Superior temporal gyrus (tissue), 1 donor: ENCODE measurements around the gene FAM20C.

Source experiments
- DNase-seq: peaks from one replicate; pipeline ENCODE4 v3.0.0-alpha.2; 2016; ENCODE audit errors: extremely low spot score

Gene FAM20C

GRCh38 chr7:159370-160270 is 32.8 kb upstream of the FAM20C start:
- no peak for DNase-seq

- DNase-seq = no peak
These were observed 31.2 kb upstream of the FAM20C start for GRCh38 chr7:160958-161725.

DNA sequence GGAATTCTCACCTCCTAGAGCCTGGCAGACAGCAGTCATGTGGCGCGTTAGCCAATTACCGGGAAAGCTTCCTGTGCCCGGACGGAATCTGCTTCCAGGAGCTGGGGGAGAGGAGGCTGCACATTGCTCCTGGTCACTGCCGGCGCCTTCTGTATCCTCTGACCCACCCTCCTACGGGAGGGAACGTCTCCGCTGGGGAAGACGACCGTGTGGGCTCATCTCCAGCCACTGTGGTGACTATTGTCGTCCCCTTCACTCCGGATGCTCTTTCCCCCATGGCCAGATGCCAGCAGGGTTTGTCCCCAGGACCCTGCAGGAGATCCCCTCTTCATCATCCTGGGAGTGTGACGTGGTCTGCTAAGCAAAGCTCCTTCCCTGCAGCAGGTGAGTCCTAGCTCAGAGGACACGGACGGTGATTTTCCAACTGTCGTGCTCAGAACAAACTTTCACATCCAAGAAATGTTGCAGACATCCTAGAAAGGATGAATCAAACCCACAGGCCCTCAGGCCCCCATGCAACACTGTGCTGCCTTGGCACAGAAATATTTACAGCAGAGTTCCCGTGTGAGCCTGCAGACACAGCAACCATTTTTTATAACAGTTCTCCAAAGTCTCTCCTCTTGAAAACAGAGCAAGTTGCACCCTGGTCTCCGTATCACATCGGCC is 29.6 kb upstream of the FAM20C start:
- DNase-seq = no peak

GRCh38 chr7:163298-163695 is 29.1 kb upstream of the FAM20C start:
- DNase-seq = no peak

GRCh38 chr7:163971-164881 is 28.1 kb upstream of the FAM20C start:
- no peak for DNase-seq

- no peak for DNase-seq
These were observed 27.3 kb upstream of the FAM20C start for GRCh38 chr7:164882-165660.

DNA sequence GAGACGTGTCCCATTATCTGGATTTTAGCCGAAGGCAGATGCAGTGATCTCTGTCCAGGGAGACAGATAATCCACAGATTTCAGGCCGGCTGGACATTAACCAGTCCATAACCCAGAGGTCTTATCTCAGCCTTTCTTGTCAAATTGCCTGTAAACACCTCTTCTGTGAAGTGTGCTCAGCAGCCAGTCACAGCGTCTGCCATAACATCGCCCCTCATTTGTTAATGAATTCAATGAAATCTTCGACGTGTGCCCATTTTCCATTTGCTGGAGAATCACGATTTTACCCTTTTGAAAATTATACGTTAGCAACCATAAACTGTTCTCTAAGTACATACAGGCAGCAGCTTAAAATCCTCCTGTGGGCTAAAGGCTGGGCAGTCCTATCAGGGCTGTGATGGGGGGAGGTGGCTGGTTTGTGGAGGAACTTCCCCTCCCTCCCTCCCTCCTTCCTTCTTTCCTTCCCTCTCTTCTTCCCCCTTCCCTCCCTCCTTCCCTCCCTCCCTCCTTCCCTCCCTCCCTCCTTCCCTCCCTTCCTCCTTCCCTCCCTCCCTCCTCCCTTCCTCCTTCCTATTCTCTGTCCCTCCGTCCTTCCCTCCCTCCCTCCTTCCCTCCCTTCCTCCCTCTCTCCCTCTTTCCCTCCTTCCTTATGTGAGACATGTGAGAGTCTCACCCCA is 26.6 kb upstream of the FAM20C start:
- no peak for DNase-seq

DNA sequence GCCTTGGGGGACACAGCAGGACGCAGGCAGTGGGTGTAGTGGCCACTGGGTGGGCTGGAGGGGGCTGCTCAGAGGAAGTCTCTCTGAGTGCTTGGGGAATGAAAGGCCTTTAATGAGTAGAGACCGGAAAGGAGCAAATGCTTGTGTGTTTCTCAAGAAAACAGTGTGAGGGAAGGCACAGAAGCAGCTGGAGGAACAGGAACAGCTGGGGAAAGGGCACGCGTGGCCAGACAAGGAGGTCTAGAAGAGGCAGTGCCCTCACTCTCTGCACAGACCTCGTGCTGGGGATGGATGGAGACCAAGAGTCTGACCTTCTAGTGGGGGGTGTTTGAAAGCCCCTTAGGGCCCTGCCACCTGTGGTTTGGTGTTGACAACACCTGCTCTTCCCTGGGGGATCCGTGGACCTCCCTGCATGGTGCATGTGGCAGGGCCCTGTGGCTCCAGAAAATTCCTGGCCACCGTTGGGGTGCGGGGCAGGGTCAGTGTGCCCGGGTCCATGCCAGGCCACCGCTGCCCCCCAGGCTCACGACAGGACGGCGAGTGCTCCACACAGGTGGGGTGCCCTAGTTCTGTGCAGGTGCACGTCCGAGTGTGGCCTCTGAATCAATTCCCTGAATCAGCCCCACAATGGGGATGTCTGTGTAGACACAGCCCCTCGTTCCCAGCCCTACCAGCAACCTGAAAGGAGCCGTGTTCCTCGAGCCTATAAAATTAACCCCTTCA is 25.9 kb upstream of the FAM20C start:
- DNase-seq = no peak

GRCh38 chr7:167090-167855 is 25.1 kb upstream of the FAM20C start:
- no peak for DNase-seq

DNA sequence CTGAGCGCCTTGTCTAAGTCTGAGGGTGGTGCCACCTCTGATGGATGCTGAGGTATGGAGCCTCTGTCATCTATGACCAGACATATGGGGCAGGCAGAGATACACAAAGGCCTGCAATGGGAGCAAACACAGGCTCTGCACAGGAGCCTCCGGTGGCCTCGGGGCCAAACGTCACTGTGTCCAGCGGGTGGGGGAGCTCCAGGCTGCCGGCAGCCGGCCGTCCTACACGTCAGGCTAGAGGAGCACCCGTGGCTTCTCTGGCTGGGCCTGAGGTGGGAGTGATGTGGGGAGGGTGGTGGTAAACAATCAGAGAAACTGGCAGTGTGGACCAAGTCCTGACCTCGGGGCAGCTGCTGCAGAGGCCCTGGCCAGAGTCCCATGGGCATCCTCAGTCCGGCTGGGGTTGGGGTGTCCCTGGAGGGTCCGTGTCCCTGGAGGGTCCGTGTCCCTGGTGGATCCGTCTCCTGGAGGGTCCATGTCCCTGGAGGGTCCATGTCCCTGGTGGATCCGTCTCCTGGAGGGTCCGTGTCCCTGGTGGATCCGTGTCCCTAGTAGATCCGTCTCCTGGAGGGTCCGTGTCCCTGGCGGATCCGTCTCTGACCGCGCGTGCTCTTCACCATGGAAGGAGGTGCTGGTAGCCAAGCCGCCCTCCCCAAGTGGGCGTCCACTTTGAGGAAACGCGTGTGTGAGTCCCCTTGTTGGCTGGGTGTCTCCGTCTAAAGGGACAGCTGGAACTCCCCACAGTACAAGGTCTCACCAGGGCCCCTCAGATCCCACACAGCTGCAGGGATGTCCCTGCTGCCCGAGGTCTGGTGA is 24.2 kb upstream of the FAM20C start:
- DNase-seq = no peak

DNA sequence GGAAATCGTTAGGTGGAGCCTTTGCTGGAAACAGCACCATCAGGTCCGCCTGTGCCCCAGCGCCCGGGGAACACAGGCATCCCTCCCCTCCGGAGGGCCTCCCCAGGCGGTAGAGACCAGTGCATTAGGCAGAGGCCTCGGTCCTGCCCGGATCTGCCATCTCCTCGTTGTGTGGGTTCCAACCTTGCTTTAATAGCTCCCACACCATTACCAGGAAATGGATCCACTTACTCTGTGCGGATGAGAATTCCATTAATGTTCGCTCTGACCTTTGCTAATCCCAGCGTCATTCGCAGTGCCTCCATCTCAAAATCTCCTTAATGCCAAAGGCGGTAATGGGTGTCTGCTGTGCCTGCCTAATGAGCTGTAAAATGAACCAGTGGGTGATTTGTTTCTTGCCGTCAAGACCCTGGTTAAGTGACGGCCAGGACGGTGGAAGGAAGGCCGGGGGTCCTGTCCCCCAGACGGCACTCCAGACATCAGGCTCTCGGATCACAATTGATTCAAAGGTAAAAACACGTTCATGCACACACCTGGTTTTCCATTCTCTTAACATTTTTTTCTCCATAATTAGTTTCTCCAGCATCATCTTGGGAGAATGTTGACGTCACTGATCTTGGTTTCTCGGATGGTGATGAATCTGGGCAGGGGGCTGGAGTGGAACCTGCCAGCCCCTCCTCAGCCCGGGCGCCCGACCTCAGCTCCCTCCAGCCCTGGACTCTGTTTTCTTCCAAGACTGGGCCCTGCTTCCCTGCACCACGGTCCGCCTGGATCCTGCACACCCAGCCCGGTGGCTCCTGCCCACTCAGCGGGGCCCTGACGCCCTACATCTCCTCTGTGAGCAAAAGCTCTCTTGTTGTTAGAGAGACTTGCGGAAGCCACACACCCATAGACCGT is 22.8 kb upstream of the FAM20C start:
- DNase-seq = no peak

GRCh38 chr7:170551-171363 is 21.6 kb upstream of the FAM20C start:
- no peak for DNase-seq

- DNase-seq = no peak
These were observed 20.9 kb upstream of the FAM20C start for GRCh38 chr7:171364-171904.

DNA sequence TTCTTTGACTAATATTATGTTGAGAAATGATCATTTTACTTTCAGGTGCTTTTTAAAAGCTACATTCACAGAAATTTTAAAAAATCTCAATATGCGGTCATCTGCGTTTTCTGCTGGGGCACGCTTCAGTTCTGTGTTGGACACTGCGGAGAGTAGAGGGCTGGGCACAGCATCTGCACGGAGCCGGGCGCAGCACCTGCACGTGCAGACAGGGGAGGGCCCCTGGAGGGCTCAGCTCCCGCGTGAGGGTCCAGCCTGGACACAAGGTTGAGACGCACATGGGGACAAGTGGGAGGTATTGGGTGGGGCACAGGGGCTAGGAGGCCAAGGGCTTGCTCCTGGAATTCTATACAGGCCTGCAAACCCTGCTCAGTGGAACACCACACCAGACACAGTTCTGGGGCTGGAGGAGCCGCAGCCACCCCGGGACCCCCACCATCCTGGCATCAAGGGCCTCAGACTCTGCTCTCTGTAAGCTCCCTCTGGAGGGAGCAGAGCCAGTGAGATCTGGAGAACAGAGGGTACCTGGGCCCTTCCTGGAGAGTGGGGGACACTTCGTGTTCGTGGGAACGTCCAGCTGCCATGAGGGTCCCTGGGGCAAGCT is 20.4 kb upstream of the FAM20C start:
- DNase-seq = no peak
